Parathyroid adenoma (tissue), 2 donors: ENCODE results near the gene LMBR1.

Source experiments
- H2AFZ ChIP-seq: fragments of 300-600 bp; sonication (generic); one replicate; pipeline ENCODE4 v1.7.0; 2017; ENCODE audit warnings: antibody characterized with exemption, mild to moderate bottlenecking
- H3K27ac ChIP-seq: fragments of 300-600 bp; sonication (generic); one replicate; pipeline ENCODE4 v1.7.0; 2017
- H3K27me3 ChIP-seq: fragments of 300-600 bp; sonication (generic); one replicate; pipeline ENCODE4 v1.7.0; 2017; ENCODE audit warnings: low read length; ENCODE audit not compliant: control insufficient read depth, insufficient read depth
- H3K36me3 ChIP-seq: fragments of 300-600 bp; sonication (generic); one replicate; pipeline ENCODE4 v1.7.0; 2017; ENCODE audit warnings: low read length; ENCODE audit not compliant: control insufficient read depth, insufficient read depth
- H3K4me1 ChIP-seq: fragments of 300-600 bp; sonication (generic); one replicate; pipeline ENCODE4 v1.7.0; 2017; ENCODE audit warnings: control low read depth
- H3K4me2 ChIP-seq: fragments of 300-600 bp; sonication (generic); one replicate; pipeline ENCODE4 v1.7.0; 2017; ENCODE audit warnings: low read length
- H3K4me3 ChIP-seq: fragments of 300-600 bp; sonication (generic); one replicate; pipeline ENCODE4 v1.7.0; 2017; ENCODE audit warnings: low read depth, low read length
- H3K79me2 ChIP-seq: fragments of 300-600 bp; sonication (generic); one replicate; pipeline ENCODE4 v1.7.0; 2017; ENCODE audit warnings: control low read depth
- H3K9ac ChIP-seq: fragments of 300-600 bp; sonication (generic); one replicate; pipeline ENCODE4 v1.7.0; 2017; ENCODE audit warnings: mild to moderate bottlenecking
- H3K9me3 ChIP-seq: fragments of 300-600 bp; sonication (generic); one replicate; pipeline ENCODE4 v1.7.0; 2017; ENCODE audit warnings: low read length; ENCODE audit not compliant: control insufficient read depth
- TF ChIP-seq, protein P1 (sequence below): fragments of 300-600 bp; sonication (generic); IDR thresholded peaks from one replicate; pipeline ENCODE4 v1.7.0; 2017; ENCODE audit warnings: antibody characterized with exemption, mild to moderate bottlenecking
- donor health status: primary hyperparathyroidism.

LMBR1 gene

DNA sequence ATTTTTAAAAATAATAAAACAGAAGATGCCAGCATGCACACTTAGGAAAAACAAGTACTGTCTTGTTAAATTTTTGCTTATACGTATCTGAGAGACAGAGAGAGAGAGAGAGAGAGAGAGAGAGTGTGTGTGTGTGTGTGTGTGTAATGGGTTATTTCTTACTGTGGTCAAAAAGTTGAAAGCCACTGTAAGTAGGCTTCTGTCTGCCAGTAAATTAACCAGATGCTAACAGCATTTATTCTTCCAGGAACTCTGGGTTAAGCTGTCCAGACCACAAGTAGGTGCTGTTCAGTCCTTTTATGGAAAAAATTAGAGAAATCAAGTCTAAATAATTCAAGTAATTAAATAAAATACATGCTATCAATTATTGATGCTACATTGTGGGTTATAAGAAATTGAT lies 212.7 kb downstream of the LMBR1 start:
- no peaks in the 10 kb centered on the region for H3K4me1 ChIP-seq
- H3K4me3 ChIP-seq, result no peak overlapping the region
- no peak overlapping the region for H2AFZ ChIP-seq
- H3K27me3 ChIP-seq, result no peaks in the 10 kb centered on the region
- H3K4me2 ChIP-seq, result no peak overlapping the region
- H3K36me3 ChIP-seq, result no peaks in the 10 kb centered on the region
- no peaks in the 10 kb centered on the region for H3K79me2 ChIP-seq
- H3K9me3 ChIP-seq, result no peaks in the 10 kb centered on the region
- H3K9ac ChIP-seq, result no peak overlapping the region
- TF ChIP-seq, protein P1, sequence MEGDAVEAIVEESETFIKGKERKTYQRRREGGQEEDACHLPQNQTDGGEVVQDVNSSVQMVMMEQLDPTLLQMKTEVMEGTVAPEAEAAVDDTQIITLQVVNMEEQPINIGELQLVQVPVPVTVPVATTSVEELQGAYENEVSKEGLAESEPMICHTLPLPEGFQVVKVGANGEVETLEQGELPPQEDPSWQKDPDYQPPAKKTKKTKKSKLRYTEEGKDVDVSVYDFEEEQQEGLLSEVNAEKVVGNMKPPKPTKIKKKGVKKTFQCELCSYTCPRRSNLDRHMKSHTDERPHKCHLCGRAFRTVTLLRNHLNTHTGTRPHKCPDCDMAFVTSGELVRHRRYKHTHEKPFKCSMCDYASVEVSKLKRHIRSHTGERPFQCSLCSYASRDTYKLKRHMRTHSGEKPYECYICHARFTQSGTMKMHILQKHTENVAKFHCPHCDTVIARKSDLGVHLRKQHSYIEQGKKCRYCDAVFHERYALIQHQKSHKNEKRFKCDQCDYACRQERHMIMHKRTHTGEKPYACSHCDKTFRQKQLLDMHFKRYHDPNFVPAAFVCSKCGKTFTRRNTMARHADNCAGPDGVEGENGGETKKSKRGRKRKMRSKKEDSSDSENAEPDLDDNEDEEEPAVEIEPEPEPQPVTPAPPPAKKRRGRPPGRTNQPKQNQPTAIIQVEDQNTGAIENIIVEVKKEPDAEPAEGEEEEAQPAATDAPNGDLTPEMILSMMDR, result no peak
- H3K27ac ChIP-seq, result no peak overlapping the region

DNA sequence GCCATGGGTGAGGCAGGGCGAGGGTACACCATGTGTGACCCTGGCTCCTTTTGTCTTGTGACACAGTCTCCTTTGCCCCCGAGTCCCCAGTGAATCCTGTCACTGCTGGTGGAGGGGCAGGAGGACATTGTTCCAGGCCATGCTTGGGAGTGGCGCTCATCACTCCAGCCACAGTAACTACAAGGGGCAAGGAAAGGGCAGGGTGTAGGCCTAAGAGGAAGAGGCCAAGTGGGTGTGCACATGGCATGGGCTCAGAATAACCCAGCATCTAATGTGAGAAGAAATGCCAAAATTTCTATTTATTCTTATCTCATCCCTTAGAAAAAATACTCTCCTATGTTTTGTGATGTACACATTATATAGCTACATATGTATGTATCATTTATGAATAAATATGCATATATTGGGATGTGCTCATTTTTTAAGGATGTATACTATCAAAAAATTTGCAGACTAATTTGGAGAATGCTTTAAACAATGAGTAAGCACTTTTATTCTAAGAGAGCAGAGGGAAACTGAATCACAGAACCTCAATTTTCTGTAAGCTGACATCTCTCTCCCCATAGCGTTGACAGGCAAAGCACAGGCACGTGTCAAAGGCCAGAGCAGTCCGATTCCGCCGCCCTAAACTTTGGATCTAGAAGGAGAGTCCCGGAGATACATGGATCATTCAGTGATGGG lies 215.5 kb downstream of the LMBR1 start:
- no peaks in the 10 kb centered on the region for H3K4me1 ChIP-seq
- H3K36me3 ChIP-seq, result no peaks in the 10 kb centered on the region

DNA sequence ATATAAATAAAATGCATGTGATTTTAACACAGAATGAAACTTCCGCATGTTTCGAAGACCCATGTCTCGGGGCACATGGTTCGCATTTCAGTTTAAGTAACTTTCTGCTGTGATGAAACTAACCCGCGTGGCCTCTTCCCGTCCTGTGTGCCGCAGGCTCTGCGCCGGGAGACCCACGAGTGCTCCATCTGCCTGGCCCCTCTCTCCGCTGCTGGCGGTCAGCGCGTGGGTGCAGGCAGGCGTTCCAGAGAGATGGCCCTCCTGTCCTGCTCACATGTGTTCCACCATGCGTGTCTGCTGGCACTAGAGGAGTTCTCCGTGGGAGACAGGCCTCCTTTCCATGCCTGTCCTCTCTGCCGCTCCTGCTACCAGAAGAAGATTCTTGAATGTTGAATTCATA lies 216.7 kb downstream of the LMBR1 start:
- H3K9ac ChIP-seq, result no peak overlapping the region

More for the DNA sequence above, 215.5 kb downstream of the LMBR1 start:
- Histone ChIP-seq H3K9me3 (no peaks in the 10 kb centered on the region), H3K79me2 (no peaks in the 10 kb centered on the region), H3K4me2 (no peak overlapping the region), H3K27me3 (no peaks in the 10 kb centered on the region), H2AFZ (no peak overlapping the region), H3K27ac (no peak overlapping the region), H3K4me3 (no peak overlapping the region), H3K9ac (no peak overlapping the region)
- TF ChIP-seq, protein P1, result no peak

DNA sequence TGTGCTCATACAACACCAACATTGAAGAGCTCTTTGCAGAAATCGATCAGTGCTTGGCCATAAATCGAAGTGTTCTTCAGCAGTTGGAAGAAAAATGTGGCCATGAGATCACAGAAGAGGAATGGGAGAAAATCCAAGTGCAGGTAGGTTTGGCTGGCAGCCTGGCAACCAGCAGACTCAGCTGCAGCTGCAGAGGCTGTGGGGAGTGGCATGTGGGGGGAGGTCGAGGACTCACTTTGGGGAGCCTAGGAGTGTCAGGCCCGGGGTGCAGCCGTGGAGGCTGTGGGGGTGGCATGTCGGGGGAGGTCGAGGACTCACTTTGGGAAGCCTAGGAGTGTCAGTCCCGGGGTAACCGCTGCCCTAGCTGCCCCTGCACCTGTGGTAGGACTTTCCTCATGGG lies 217.3 kb downstream of the LMBR1 start:
- TF ChIP-seq, protein P1, result no peak
- no peaks in the 10 kb centered on the region for H3K9me3 ChIP-seq
- H2AFZ ChIP-seq, result no peak overlapping the region
- no peaks in the 10 kb centered on the region for H3K79me2 ChIP-seq
- no peak overlapping the region for H3K9ac ChIP-seq
- no peaks in the 10 kb centered on the region for H3K27me3 ChIP-seq
- H3K4me2 ChIP-seq, result no peak overlapping the region
- no peak overlapping the region for H3K4me3 ChIP-seq
- no peak overlapping the region for H3K27ac ChIP-seq
- no peaks in the 10 kb centered on the region for H3K4me1 ChIP-seq
- no peaks in the 10 kb centered on the region for H3K36me3 ChIP-seq

More for the DNA sequence above, 216.7 kb downstream of the LMBR1 start:
- Histone ChIP-seq H3K36me3 (no peaks in the 10 kb centered on the region), H3K27me3 (no peaks in the 10 kb centered on the region), H3K27ac (no peak overlapping the region), H3K4me3 (no peak overlapping the region), H3K9me3 (no peaks in the 10 kb centered on the region), H3K79me2 (no peaks in the 10 kb centered on the region), H3K4me2 (no peak overlapping the region), H3K4me1 (no peaks in the 10 kb centered on the region), H2AFZ (no peak overlapping the region)
- TF ChIP-seq, protein P1, result no peak

DNA sequence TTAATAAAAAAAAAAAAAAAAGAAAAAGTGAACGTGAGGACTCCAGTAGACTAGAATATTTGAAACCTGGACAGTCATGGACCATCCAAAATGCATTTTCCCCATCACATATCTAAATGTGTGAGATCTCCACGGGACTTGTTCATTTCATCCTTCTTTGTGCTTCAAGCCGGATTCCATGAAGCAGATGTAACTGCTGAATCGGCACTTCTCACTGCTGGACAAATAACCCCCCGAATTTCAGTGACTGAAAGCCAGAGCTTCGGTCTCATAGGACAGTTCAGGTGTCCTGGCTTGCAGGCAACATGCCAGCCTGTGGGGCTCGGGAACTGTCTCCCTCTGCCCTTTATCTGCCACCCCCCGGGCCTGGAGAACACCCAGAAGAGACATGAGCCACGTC lies 219.1 kb downstream of the LMBR1 start:
- no peaks in the 10 kb centered on the region for H3K36me3 ChIP-seq
- TF ChIP-seq, protein P1, result no peak

More for the DNA sequence above, 219.1 kb downstream of the LMBR1 start:
- Histone ChIP-seq H3K27me3 (no peaks in the 10 kb centered on the region), H3K9ac (no peak overlapping the region), H3K4me3 (no peak overlapping the region), H3K79me2 (no peaks in the 10 kb centered on the region), H3K4me2 (no peak overlapping the region), H3K9me3 (no peaks in the 10 kb centered on the region), H3K27ac (no peak overlapping the region), H2AFZ (no peak overlapping the region), H3K4me1 (no peaks in the 10 kb centered on the region)
